Panc1 (cell line): Measurements from ENCODE around the gene FLACC1. TPM values are rescaled to one million over a fixed set of nuclear protein-coding genes. Genes with fewer than 3 reads are reported as not detected.

ENCODE experiments used
- ATAC-seq: fragments of 200-7000 bp; cut with Tn5 transposase; 2 replicates; pipeline ENCODE4 v1.9.1; 2020; ENCODE audit warnings: mild to moderate bottlenecking, moderate library complexity
- BruUV-seq: library from RNA; stranded (reverse); fragments of 400-500 nt; replicated peaks from 2 replicates; lab custom pipeline; 2021; lab: Mats Ljungman, UMichigan
- CTCF ChIA-PET: fragments of 300-600 bp; sonication (Branson Sonifier 250); formaldehyde crosslinking; loops from one replicate; lab custom pipeline; 2022; ENCODE audit warnings: antibody characterized with exemption; lab: Charles Lee
- POLR2A ChIA-PET: fragments of 300-600 bp; sonication (Branson Sonifier 250); formaldehyde crosslinking; loops from one replicate; lab custom pipeline; 2022; ENCODE audit warnings: antibody characterized with exemption; lab: Charles Lee
- DNase-seq: peaks from one replicate; pipeline ENCODE4 v3.0.0-alpha.2; 2010; ENCODE audit warnings: low read depth, low spot score
- H3K27ac ChIP-seq: 2 replicates; pipeline ENCODE4 v1.5.1; 2011; ENCODE audit warnings: mild to moderate bottlenecking, low read length, inconsistent platforms
- H3K27me3 ChIP-seq: fragments of 200-500 bp; sonication (Bioruptor generic); 2 replicates; pipeline ENCODE4 v1.6.0; 2014; ENCODE audit warnings: low read length, inconsistent platforms; ENCODE audit not compliant: control insufficient read depth, insufficient read depth
- H3K36me3 ChIP-seq: fragments of 200-500 bp; sonication (Bioruptor generic); 2 replicates; pipeline ENCODE4 v1.5.1; 2014; ENCODE audit warnings: inconsistent platforms, mild to moderate bottlenecking, low read length, moderate library complexity; ENCODE audit not compliant: control insufficient read depth, insufficient read depth
- H3K4me1 ChIP-seq: 2 replicates; pipeline ENCODE4 v1.5.1; 2011; ENCODE audit warnings: inconsistent platforms, mild to moderate bottlenecking, low read length, moderate library complexity; ENCODE audit not compliant: control insufficient read depth, insufficient read depth
- H3K4me3 ChIP-seq, 2 experiments: 2 replicates each; pipeline ENCODE4 v1.5.1; 2011 to 2012; ENCODE audit warnings: low read depth in 2 of 2, low read length in 2 of 2, mild to moderate bottlenecking in 2 of 2, inconsistent platforms in 1 of 2, moderate library complexity in 1 of 2
- H3K9me3 ChIP-seq: fragments of 200-500 bp; sonication (Bioruptor generic); 2 replicates; pipeline ENCODE4 v1.5.1; 2014; ENCODE audit warnings: low read depth, mild to moderate bottlenecking, inconsistent platforms, low read length, moderate library complexity; ENCODE audit not compliant: control insufficient read depth, insufficient read depth
- CTCF ChIP-seq: fragments of 450-650 bp; IDR thresholded peaks from 2 replicates; pipeline ENCODE4 v1.5.1; 2017; ENCODE audit warnings: mild to moderate bottlenecking
- POLR2AphosphoS5 ChIP-seq: IDR thresholded peaks from 2 replicates; pipeline ENCODE4 v1.6.1; 2012; ENCODE audit warnings: mild to moderate bottlenecking, low read depth, low read length, moderate library complexity
- REST ChIP-seq, 2 experiments: IDR thresholded peaks; 2 replicates each; pipeline ENCODE4 v1.6.1; 2011 to 2012; ENCODE audit warnings: low read depth in 2 of 2, control low read depth in 1 of 2, low read length in 1 of 2, mild to moderate bottlenecking in 1 of 2, moderate library complexity in 1 of 2; ENCODE audit not compliant: insufficient read depth in 1 of 2
- SIN3A ChIP-seq: IDR thresholded peaks from 2 replicates; pipeline ENCODE4 v1.6.1; 2012; ENCODE audit warnings: low read depth, mild to moderate bottlenecking, low read length, moderate library complexity, borderline replicate concordance; ENCODE audit not compliant: insufficient read depth
- TCF7L2 ChIP-seq: IDR thresholded peaks from 2 replicates; pipeline ENCODE4 v1.6.1; 2011; ENCODE audit warnings: mild to moderate bottlenecking, low read depth, low read length, inconsistent platforms
- in situ Hi-C: cut with HindIII; loops from 2 replicates; pipeline ENCODE4 v1.10.0; 2016; ENCODE audit warnings: low sequenced_read_pairs, low pct_unique_long_range_greater_than_20kb
- intact Hi-C: fragments of 100-400 bp; cut with micrococcal nuclease; formaldehyde crosslinking; loops from one replicate; pipeline ENCODE4 v1.10.0; 2022; ENCODE audit not compliant: unreplicated experiment
- total RNA-seq: library from RNA; stranded (reverse); gene quantifications from one replicate; pipeline ENCODE4 v1.2.1, GENCODE V29; 2021; ENCODE audit not compliant: unreplicated experiment

Gene FLACC1
- total RNA-seq, 1 experiment from 2014 or later: 0.39 TPM

GRCh38 chr2:201257381-201257955 lies 99.7 kb downstream of the FLACC1 start:
- Histone ChIP-seq H3K27ac (peak overlapping the region; percentile 100), H3K9me3 (no peaks in the 10 kb centered on the region), H3K27me3 (no peaks in the 10 kb centered on the region), H3K4me3 (peak overlapping the region; percentile 49 to 56), H3K36me3 (no peaks in the 10 kb centered on the region), H3K4me1 (peaks cover 63% of the 10 kb centered on the region)
- TF ChIP-seq REST (IDR thresholded peaks at IDR 0.05; ENCODE audit: insufficient read depth in 1 of 2, low read depth in 2 of 2, low read length in 1 of 2): no peak
- no peak for TF ChIP-seq POLR2AphosphoS5
- TF ChIP-seq TCF7L2: no peak
- no peak for TF ChIP-seq CTCF
- TF ChIP-seq SIN3A: no peak
- POLR2A ChIA-PET: no interaction called here
- intact Hi-C loops: no loop called here
- no TSS peak for BruUV-seq
- DNase-seq (no peak), ATAC-seq (peak; percentile 31)
- CTCF ChIA-PET: no interaction called here
- in situ Hi-C loops: no loop called here

GRCh38 chr2:201256082-201256481 lies 101.1 kb downstream of the FLACC1 start:
- H3K4me3 ChIP-seq: no peak overlapping the region
- in situ Hi-C loops: no loop called here
- H3K36me3 ChIP-seq: no peaks in the 10 kb centered on the region
- ChIA-PET POLR2A (interaction anchor here (0.9 kb wide), 1 partner anchor 24 kb away, joined by 4 read pairs; no protein-coding TSS in a partner anchor), CTCF (no interaction called here)
- DNase-seq (no peak), ATAC-seq (no peak)
- TF ChIP-seq SIN3A (no peak), TCF7L2 (no peak), REST (IDR thresholded peaks at IDR 0.05; ENCODE audit: insufficient read depth in 1 of 2, low read depth in 2 of 2, low read length in 1 of 2) (no peak), POLR2AphosphoS5 (no peak), CTCF (no peak)
- BruUV-seq: no TSS peak
- peaks cover 55% of the 10 kb centered on the region for H3K4me1 ChIP-seq
- no peaks in the 10 kb centered on the region for H3K27me3 ChIP-seq
- peak overlapping the region; percentile 100 for H3K27ac ChIP-seq
- intact Hi-C loops: no loop called here
- H3K9me3 ChIP-seq: no peaks in the 10 kb centered on the region
